Measurements from ENCODE around the gene FBXW8.
A peak's percentile ranks its signal among the peaks of the same experiment; 100 is the strongest.

Gene FBXW8

DNA sequence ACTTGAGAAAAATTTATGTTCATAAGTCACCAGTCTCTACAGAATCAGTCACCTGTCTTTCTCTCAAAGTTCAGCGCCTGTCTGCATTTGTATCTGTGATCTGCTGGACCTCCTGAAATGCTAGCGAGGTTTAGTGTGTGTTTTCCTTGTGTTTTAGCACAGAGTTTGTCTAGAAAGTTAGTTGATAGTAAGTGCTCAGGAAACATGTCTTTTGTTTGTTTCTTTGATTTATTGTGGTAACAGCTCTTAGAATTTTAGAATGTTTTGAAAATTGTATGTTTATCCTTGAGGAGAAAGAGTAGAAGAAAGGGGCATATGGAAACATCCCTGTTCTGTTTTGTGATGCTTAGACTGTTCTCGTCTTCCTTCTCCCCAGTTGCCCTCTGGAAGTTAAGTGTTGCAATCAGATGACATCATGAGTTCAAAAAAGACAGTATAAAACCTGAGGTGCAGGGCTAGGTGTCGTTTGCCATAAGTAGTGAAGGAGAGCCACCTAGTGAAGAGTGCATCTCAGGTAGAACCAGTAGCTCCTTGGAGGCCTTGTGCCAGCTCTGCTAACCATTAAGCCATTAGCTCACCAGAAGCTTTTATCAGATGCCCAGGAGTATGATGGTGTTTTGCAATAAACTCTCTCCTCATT lies 44.8 kb downstream of the FBXW8 start:
- DNase-seq (ENCODE audit: low read depth): peak; percentile 28

DNA sequence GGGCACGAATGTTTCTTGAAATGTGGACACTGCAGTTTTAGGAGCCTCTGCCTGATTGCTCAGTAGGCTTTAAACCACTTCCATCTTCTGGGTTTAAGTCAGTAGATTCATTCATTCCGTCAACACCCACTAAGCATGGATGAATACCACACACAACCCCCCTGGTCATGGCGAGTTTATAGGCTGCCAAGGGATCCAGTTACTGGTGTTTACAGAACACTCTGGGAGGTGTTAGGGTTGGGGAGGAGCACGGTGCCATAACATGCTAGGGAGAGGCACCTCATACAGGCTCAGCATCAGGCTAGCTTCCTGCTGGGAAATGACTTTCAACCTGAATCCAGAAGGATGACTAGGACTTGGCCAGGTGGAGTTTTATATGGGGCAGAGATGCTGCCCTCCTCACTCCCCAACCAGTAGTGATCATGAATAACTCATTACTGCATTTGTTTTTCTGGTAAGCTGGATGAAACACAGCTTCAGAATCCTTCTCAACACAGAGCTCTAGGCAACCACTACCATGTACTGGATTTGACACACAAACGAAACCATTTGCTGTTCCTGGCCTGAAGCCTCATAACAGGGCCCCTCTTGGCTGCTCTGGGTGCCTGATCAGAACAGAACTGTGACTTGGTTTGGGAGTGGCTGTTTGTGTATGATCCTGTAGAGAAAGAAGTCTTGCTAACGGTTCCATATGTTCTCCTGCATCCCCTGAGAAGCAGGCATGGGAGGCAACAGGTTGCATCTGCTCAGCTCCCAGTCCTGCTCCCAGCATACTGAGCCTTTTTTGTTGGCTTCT lies 47.9 kb downstream of the FBXW8 start:
- DNase-seq (ENCODE audit: low read depth): no peak

DNA sequence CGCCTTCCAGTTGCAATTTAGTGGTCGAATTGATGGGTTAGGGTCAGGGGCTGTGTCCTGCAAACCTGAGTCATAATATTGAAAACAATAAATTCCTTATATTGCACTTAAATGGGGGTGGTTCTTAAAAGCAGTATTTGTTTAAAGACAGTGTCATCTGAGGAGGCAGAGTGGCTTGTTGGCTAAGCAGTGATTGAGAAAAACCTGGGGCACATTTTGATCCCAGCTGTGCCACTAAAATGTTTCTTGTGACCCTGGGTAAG lies 48.4 kb downstream of the FBXW8 start:
- DNase-seq (ENCODE audit: low read depth): no peak

DNA sequence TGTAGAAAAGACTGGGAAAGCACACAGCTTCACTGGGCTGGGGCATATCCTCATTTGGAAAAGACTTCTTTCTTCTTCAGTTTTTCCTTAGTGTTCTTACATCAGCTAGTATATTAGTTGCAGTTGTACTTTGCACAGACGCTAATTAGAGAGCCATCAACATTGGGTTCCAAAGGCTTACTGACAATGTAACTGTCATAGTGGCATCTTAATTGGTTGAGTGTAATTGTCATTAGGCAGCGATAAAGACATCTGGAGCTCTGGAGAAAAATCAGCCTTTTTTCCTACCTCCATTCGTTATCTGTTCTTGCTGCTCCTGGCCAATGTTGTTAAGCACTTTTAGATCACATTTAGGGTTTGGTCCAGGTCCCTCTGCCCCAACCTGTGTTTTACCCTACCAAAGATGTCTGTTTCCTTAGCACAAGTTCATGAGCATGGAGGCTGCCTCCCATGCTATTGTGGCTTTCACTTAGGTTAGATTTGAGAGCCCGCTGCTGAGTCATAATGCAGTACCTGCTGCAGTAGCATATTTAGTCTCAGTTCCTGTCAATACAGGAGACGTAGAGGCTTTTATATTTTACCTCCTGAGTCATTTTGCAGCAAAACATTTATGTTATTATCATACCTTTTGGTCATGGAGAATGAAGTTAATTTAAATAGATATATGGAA lies 49.2 kb downstream of the FBXW8 start:
- no peak for DNase-seq (ENCODE audit: low read depth)

DNA sequence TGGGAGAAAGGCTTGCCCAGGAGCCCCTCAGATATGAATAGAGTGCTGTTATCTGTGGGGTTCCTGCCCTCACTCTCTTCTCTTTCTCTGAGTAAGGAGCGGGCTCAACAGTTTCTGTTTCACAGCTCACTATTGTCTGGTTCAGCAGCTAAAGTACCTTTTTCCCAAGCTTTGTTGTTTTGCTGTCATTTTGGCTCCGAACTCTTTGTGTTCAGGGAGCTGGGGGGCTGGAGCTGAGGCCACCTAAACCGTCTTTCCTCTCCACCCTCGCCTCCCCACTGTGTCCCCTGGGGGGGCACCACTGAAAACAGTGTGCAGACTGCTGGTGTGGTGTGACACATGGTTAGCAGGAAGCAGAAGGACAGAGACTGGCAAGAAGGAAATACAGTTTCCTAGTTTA lies 51.4 kb downstream of the FBXW8 start:
- DNase-seq (ENCODE audit: low read depth): no peak

DNA sequence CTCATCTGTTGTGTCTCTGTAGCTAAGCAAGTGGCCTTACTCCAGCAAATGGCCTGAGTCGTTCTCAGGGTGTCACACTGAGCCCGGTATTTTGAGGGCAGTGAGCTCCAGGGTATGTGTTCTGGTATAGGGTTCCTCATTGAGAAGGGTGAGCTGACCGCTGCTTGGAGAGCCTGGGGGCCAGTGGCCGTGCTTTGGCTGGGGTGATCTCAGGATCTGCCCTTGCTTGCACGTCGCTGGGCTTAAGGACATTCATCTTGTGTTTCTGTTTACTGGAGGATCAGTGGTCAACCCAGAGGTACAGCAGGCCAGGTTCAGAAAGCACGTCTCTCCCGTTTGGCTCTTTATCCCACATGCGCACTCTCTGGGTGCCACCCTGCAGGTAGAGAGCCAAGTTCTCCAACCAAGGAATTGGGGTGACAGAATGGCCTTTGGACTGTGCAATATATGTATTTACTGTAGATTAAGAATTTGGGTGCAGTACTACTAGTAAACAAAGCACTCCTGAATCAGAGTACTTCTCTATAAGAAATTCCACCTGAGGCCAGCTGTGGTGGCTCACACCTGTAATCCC lies 52.1 kb downstream of the FBXW8 start:
- no peak for DNase-seq (ENCODE audit: low read depth)

DNA sequence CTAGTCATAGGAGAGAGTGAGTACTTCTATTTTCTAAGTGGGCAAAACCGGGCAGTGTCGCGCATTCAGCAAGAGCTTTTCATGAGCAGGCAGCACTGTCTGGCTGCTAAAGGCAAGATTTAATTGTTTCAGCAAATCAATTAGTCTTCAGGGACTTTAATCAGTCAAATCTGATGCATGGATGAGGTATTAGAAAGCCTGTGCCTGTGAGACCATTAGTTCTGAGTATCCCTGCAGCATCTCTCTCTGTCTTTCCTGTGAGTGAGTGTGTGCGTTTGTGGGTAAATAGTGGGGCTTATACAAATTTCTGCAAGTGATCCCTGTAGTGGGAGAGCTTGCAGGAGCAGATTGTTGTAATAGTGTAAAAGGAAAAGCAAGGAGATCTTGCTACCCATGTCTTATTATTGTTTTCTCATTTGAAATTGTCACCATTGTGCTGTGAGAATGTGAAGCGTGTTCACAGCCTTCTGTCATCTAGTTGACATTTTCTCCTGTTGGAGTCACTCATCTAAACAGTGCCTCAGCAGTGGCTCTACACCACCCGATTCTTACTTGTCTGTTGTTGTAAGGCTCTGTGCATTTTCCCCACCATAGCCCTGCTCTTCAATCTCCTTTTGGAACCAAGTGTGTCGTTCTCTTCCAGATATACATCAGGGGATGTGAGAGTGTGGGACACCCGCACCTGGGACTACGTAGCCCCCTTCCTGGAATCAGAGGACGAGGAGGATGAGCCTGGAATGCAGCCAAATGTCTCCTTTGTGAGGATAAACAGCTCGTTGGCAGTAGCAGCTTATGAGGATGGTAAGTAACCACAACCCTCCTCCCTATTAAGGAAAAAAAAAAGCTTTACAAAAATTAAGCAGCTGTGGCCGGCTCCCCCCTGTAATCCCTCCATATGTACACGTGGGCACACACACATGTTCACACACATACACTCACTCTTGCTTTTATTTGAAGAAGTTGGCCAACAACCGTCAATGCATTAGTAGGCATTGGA lies 53.6 kb downstream of the FBXW8 start:
- no peak for DNase-seq (ENCODE audit: low read depth)

DNA sequence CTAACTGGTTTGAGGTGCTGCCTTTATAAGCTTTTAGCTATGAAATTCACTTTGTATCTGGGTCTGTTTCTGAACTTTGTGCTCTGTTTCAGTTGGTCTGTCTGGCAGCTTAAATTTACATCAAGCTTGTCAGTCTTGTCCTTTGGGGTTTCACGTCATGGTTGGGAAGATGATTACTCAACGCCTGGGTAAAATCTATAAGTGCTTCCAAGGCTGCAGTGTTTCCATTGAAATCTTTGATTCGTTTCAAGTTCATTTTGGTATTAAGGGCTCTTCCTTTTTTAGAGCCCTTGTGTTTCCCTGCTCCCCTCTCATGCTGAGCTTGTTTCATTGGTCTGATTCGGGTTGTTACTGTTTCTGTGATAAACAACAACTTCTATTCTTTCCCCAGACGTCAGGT lies 58.2 kb downstream of the FBXW8 start:
- DNase-seq (ENCODE audit: low read depth): no peak

DNA sequence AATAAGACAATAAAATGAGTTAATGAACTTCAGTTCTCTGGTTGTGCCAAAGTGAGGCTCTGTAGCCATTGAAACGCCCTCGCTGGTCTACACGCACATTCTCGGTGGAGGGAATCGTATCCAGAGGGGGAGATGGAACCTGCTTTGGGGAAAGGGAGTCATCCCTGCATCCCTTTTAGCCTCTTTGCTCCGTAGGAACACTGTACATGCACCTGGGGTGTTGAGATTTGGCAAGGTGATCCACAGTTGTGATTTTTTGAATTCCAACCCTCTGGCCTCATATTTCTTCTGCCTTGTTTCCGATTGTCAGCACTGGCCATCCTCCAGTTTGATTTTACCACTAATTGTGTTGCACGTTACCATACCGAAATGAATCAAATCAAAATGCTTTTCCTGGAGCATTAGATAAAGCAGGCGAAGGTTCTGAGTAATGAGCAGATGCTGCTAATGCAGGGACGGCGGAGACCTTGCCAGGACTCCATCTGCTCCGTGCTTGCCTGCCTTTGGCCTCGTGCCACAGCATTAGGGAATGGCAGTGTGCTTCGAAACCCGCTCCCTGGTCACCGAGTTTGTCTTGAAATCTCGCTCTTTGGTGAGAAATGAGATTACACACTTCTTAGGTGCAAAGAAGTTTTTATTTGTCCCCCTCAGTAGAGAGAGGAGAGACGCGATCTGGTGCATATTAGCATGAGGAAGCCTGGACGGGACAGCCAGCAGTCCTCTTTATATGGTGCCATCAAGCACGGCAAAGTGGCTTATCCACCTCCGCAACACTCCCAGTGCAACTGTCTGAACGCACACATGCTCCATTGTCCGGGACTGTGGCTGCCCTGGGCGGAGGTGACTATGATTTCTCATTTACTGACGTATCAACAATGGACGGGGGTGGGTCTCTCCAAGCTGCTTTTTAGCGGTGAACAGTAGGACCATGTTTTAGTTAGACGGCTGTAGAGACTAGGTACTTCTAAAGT lies 59.1 kb downstream of the FBXW8 start:
- DNase-seq (ENCODE audit: low read depth): no peak

DNA sequence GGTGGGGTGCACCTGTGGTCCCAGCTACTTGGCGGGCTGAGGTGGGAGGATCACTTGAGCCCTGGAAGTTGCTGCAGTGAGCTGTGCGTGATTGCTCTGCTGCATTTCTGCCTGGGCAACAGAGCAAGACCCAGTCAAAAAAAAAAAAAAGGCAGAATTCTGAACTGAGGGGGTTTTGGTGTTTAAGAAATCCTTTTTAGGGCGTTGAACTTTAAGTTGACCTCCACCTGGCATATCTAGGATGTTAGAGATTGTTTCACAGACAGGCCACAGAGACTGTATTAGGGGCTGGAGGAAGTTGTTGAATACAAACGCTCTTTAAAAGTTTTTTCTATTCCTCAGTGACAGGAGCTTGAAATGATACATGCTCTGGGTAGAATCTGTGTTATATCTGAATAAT lies 60.5 kb downstream of the FBXW8 start:
- no peak for DNase-seq (ENCODE audit: low read depth)

DNA sequence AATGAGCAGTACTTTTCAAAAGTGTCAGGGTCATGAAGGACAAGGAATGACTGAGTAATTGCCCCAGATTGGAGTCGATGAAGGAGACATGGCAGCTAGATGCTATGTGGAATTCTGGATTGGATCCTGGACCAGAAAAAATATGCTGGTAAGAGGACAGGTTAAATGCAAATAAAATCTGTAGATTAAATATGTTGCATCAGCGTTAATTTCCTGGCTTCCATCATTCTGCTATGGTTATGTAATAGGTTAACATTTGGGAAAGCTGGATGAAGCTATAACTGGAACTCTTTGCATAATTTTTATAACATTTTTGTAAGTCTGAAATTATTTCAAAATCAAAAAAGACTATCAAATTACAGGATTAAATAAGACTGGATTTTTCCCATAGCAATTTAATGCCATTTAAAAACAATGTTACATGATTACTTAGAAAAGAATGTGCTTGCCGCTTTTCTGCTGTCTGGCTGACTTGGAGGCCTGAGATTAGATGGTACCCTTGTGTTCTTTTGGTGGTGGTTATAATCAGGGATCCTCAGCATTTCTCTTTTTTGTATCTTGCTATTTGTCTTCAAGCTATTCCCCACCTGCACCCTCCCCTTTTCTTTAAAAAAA lies 65.1 kb downstream of the FBXW8 start:
- DNase-seq (ENCODE audit: low read depth): no peak

DNA sequence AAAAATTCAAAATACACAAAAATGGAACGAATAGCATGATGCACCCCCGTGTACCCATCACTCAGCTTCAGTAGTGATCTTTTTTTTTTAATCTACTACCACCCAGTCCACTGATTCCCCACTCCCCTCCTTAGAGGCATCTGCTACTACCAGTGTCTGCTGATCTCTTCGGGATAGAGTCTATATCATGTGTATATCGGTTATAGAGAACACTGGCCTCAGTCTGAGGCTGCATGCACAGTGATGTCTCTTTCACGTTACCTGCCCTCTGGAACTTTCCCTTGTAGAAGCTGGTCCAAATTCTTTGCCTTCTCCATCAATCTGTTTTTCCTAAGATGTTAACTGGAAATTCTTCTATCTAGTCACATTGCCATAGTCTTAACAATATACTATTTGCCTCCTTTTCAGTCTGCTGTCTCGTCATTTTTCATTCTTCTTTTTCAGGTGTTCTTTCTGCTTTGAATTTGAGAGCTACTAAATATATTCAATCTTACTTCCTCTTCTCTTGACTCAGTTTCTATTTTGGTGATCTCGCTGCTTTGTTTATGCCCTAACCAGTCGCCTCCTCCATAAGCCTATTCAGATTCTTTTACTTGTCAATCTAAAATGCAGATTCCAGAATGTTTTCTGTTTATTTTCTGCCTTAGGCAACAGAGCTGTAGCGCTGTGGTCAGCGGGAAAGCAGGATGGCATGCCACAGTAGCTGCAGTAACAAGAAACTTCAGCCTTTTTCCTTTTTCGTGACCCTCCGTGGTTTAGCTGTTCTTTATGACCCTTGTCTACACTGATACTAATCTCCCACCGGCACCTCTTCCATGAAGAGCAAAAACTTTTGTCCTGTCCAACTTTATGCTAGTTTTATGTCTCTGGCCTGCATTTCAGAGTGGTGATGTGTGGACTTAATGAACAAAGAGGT lies 67.0 kb downstream of the FBXW8 start:
- no peak for DNase-seq (ENCODE audit: low read depth)

DNA sequence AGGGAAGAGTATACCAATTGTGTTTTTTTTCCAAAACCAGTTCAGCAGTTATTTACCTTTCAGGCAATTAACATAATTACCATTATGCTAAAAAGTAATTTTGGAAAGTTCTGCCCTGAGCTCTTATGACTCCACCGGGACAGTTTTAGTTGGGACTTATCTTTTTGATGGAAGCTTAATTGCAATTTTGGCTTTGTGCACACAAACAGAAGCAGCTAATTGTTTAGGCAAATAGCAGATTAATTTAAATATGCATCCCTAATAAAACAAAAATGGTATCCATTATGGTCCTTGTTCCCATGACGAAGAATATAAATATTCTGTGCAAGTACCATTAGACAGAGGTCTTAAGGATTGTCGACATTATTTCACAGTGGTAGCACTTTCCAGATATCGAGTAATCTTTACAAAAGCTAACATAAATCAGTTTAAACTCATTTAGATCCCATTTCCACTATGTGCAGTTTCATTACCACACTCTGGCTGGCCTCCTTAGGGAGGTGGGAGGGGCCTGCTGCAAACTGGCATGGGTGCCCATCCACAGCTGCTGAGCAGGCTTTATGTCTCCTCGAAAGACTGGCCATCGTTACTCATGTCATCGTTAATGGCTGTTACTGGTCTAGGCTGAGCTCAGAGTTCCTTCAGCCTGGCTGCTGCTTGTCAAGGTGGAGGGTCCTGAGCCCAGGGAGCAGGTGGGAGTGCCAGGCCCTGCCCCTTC lies 68.2 kb downstream of the FBXW8 start:
- DNase-seq (ENCODE audit: low read depth): peak; percentile 2

DNA sequence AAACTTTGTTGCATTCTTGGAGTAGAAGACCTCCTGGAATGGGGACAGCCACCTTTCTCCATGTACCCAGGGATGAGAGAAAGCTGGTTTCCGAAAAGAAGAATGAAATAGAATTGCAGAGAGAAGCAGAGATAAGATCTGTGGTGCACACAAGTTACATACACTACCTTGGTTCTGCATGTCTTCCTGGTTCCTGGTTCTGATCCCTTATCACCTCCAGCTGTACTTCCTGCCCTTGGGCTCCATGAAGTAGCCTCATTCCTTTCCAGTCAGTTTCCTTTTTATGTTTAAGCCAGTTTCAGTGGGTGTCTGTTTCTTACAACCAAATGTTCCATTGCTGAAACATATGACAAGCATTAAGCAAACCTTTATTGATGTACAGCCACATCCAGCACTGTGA lies 69.3 kb downstream of the FBXW8 start:
- DNase-seq (ENCODE audit: low read depth): no peak

DNA sequence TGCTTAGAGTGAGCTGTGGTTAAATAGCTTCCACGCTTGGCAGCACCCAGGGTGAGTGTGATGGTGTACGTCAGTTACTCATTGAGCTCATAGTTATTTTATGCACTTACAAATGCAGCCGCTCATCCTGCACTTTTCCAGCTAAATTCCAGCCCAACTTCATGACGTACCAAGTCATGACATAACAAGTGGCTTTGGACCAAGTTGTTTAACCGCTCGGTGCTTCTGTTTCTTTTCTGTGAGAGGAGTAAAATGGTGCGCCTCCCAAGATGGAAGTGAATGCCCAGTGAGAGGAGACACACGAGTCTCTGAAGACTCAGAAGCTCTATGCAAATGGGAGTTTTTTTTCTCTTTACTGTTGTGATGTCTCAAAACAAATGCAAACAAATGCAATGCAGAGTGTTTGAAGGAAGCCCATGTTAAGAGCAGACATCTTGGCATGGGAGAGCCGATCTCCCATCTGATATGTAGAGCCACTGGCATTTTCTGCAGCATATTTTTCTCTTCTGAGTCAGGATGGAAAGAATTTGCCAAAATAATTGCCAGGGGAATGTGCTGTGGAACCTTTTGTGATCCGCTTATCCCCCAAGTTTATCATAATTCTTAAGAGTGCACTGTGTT lies 72.2 kb downstream of the FBXW8 start:
- DNase-seq (ENCODE audit: low read depth): no peak

DNA sequence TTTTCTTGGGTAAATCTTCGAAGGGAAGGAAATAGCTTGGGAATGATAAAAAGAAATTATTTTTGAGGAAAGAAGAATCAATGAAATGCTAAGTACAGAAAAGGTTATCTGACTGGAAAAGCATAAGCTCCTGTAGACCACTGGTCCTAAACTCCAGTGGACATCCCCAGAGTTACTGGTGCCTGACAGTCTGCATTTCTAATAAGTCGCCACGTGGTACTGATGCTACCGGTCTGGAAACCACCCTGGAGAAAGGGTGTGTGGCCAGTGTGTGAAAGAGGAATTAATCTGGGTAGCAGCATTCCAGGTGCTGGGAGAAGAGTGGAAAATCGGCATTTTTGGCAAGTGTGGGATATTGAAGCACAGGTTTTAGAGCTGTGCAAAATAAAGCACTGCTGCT lies 73.3 kb downstream of the FBXW8 start:
- DNase-seq (ENCODE audit: low read depth): no peak

DNA sequence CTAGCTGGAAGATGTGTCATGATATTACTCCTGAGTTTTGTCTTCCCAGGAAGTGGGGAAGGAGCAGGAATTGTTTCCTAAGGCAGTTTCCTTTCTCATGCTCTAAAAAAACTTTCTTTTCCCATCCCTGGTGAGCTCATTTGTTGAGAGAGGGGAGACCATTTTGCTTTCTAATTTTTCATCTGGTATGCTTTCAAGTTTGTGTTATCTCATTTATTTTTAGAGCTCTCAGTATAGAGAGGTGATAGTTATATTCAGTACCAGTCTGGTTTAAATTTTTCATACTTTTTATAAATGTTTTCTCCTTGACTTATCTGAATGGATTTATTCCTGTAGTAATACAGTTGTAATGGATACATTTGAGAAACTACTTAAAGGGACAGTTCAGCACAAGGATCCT lies 79.6 kb downstream of the FBXW8 start:
- DNase-seq (ENCODE audit: low read depth): no peak
